HFFc6 (cell line): ENCODE results near the gene MB. TPM values are rescaled to one million over a fixed set of nuclear protein-coding genes. Genes with fewer than 3 reads are reported as not detected.
A peak's percentile ranks its signal among the peaks of the same experiment; 100 is the strongest.

Experiments
- DNase-seq: peaks from one replicate; pipeline ENCODE4 v3.0.0-alpha.2; 2018
- H3K27ac Mint-ChIP-seq: 2 replicates; pipeline ENCODE4 v1.8.0; 2020; ENCODE audit warnings: mild to moderate bottlenecking, mixed read lengths
- H3K27me3 Mint-ChIP-seq: 2 replicates; pipeline ENCODE4 v1.8.0; 2021; ENCODE audit warnings: mild to moderate bottlenecking, moderate library complexity, mixed read lengths; ENCODE audit not compliant: insufficient read depth
- H3K36me3 Mint-ChIP-seq: 2 replicates; pipeline ENCODE4 v1.8.0; 2021; ENCODE audit warnings: low read depth, mixed read lengths
- H3K4me1 Mint-ChIP-seq: 2 replicates; pipeline ENCODE4 v1.8.0; 2020; ENCODE audit warnings: low read depth, mixed read lengths
- H3K4me3 Mint-ChIP-seq: 2 replicates; pipeline ENCODE4 v1.8.0; 2020; ENCODE audit warnings: mild to moderate bottlenecking, moderate library complexity, mixed read lengths
- H3K9me3 Mint-ChIP-seq: 2 replicates; pipeline ENCODE4 v1.8.0; 2020; ENCODE audit warnings: mild to moderate bottlenecking, mixed read lengths
- CTCF ChIP-seq: fragments of 200-600 bp; sonication (generic); IDR thresholded peaks from 2 replicates; pipeline ENCODE4 v1.5.0; 2021; ENCODE audit warnings: antibody characterized with exemption, mild to moderate bottlenecking
- total RNA-seq, 6 experiments: library from RNA; stranded (reverse); fragmentation: NEBNext Ultra II Directional; extraction: Animal tissue kit (Norgen Biotek cat#: 25700); gene quantifications; 2 replicates in 1 of 6; 3 replicates in 5 of 6; pipeline ENCODE4 v1.2.3, GENCODE V29; 2021

The MB gene
- total RNA-seq, 6 experiments from 2014 or later: not detected

- Mint-ChIP-seq H3K9me3 (no peaks in the 10 kb centered on the region), H3K27ac (no peak overlapping the region), H3K4me3 (no peak overlapping the region), H3K27me3 (peaks cover 8% of the 10 kb centered on the region), H3K36me3 (no peaks in the 10 kb centered on the region), H3K4me1 (peaks cover 12% of the 10 kb centered on the region)
- DNase-seq: no peak
- no peak for TF ChIP-seq CTCF
These were observed 2.4 kb upstream of the MB start for GRCh38 chr22:35619336-35620094.

GRCh38 chr22:35618427-35619223 is 1.5 kb upstream of the MB start:
- no peak for TF ChIP-seq CTCF
- Mint-ChIP-seq H3K4me3 (no peak overlapping the region), H3K9me3 (no peaks in the 10 kb centered on the region), H3K36me3 (no peaks in the 10 kb centered on the region), H3K27ac (no peak overlapping the region), H3K4me1 (peaks cover 12% of the 10 kb centered on the region), H3K27me3 (peaks cover 9% of the 10 kb centered on the region)
- DNase-seq: no peak

DNA sequence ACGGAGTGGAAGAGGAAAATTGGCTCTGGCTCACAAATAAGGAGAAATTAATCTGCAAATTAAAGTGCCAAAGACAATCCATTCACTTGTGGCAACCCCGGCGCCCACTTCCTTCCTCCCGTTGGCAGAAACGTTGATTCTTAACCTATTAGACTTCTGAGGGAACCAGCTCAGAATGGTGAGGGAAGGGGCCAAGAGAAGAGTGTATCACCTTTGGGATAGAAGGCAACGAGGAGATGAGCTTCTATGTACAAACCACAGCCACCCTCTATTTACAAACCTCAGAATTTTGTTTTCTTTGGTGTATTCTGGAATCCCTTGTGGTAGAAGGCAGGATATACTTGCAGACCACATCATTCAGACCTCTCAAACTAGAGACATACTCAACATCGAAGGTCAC is 1.1 kb downstream of the MB start:
- H3K36me3 Mint-ChIP-seq: no peaks in the 10 kb centered on the region
- peak; percentile 4 for DNase-seq
- H3K27me3 Mint-ChIP-seq: peaks cover 11% of the 10 kb centered on the region
- H3K4me3 Mint-ChIP-seq: no peak overlapping the region
- H3K4me1 Mint-ChIP-seq: 0 out of 2 replicates have a peak, but pooled peaks cover 2% of the 10 kb centered on the region
- no peaks in the 10 kb centered on the region for H3K9me3 Mint-ChIP-seq
- H3K27ac Mint-ChIP-seq: no peak overlapping the region
- TF ChIP-seq CTCF: no peak

- H3K27ac Mint-ChIP-seq: no peak overlapping the region
- H3K4me3 Mint-ChIP-seq: no peak overlapping the region
- peaks cover 14% of the 10 kb centered on the region for H3K27me3 Mint-ChIP-seq
- no peaks in the 10 kb centered on the region for H3K9me3 Mint-ChIP-seq
- no peak for DNase-seq
- no peaks in the 10 kb centered on the region for H3K36me3 Mint-ChIP-seq
- no peaks in the 10 kb centered on the region for H3K4me1 Mint-ChIP-seq
- no peak for TF ChIP-seq CTCF
These were observed 2.0 kb downstream of the MB start for GRCh38 chr22:35615156-35615555.

GRCh38 chr22:35614404-35614803 is 2.7 kb downstream of the MB start:
- no peak for DNase-seq
- Mint-ChIP-seq H3K4me1 (no peaks in the 10 kb centered on the region), H3K27ac (no peak overlapping the region), H3K4me3 (no peak overlapping the region), H3K27me3 (peaks cover 16% of the 10 kb centered on the region), H3K36me3 (no peaks in the 10 kb centered on the region), H3K9me3 (no peaks in the 10 kb centered on the region)
- TF ChIP-seq CTCF: no peak
